Peyer's patch (tissue), 4 donors: ENCODE data around the gene KLF5.
A peak's percentile ranks its signal among the peaks of the same experiment; 100 is the strongest.

Source experiments
- CTCF ChIP-seq, 6 experiments: fragments of 450-650 bp in 4 of 6; fragments of 200-600 bp in 2 of 6; sonication (generic) in 1 of 6; IDR thresholded peaks; one replicate each; pipeline ENCODE4 v1.5.1; 2017 to 2019; ENCODE audit warnings: antibody characterized with exemption in 6 of 6, mild to moderate bottlenecking in 3 of 6, moderate library complexity in 1 of 6
- POLR2A ChIP-seq, 2 donors: fragments of 450-650 bp; IDR thresholded peaks; one replicate each; pipeline ENCODE4 v1.5.1; 2017; ENCODE audit warnings: antibody characterized with exemption in 2 of 2, mild to moderate bottlenecking in 2 of 2, moderate library complexity in 2 of 2

- TF ChIP-seq CTCF (IDR thresholded peaks at IDR 0.05) (no peak), POLR2A (IDR thresholded peaks at IDR 0.05) (peak in 1 of 2 donors; percentile 31)
These were observed 3.7 kb downstream of the KLF5 start for GRCh38 chr13:73062468-73062867.
